Endothelial cell of umbilical vein (primary cell): ENCODE results near the gene MYO18A. TPM values are rescaled to one million over a fixed set of nuclear protein-coding genes. Genes with fewer than 3 reads are reported as not detected.

Experiments
- BruUV-seq: library from RNA; stranded (reverse); fragments of 400-500 nt; replicated peaks from 2 replicates; lab custom pipeline; 2021; lab: Mats Ljungman, UMichigan
- CTCF ChIA-PET: fragments of 300-600, 350-600 bp; sonication (Branson Sonifier 250); formaldehyde crosslinking; loops from one replicate; lab custom pipeline; 2021; ENCODE audit warnings: antibody characterized with exemption, inconsistent platforms; lab: Charles Lee
- POLR2A ChIA-PET: fragments of 300-600, 350-600 bp; sonication (Branson Sonifier 250); formaldehyde crosslinking; loops from one replicate; lab custom pipeline; 2021; ENCODE audit warnings: antibody characterized with exemption, inconsistent platforms; lab: Charles Lee
- DNase-seq: peaks from one replicate; pipeline ENCODE4 v3.0.0-alpha.2; 2011; ENCODE audit warnings: low read depth, low spot score
- FAIRE-seq: peaks from 2 replicates; lab custom pipeline; 2011; peaks lifted over from hg19 to GRCh38; lab: Jason Lieb, UNC
- H2AFZ ChIP-seq: 2 replicates; pipeline ENCODE4 v1.6.0; 2012; ENCODE audit warnings: low read depth, low read length, control low read depth, inconsistent platforms
- H3K27ac ChIP-seq: 2 replicates; pipeline ENCODE4 v1.5.1; 2011; ENCODE audit warnings: low read depth, mild to moderate bottlenecking, control low read depth, low read length, moderate library complexity; ENCODE audit not compliant: insufficient read depth
- H3K27me3 ChIP-seq, 2 experiments: 2 replicates each; pipeline versions ENCODE4 v1.6.0 to v1.6.1; 2011; ENCODE audit warnings: low read length in 2 of 2, mixed read lengths in 1 of 2; ENCODE audit not compliant: control insufficient read depth in 2 of 2, insufficient read depth in 2 of 2
- H3K36me3 ChIP-seq, 2 experiments: 2 replicates in 1 of 2; 3 replicates in 1 of 2; pipeline ENCODE4 v1.5.1; 2011; ENCODE audit warnings: low read length in 2 of 2, mild to moderate bottlenecking in 1 of 2, moderate library complexity in 1 of 2; ENCODE audit not compliant: control insufficient read depth in 2 of 2, insufficient read depth in 2 of 2; ENCODE audit errors: extremely low read depth in 1 of 2
- H3K4me1 ChIP-seq: 3 replicates; pipeline ENCODE4 v1.5.1; 2011; ENCODE audit warnings: mild to moderate bottlenecking, low read length; ENCODE audit not compliant: control insufficient read depth, insufficient read depth; ENCODE audit errors: extremely low read depth
- H3K4me2 ChIP-seq: 2 replicates; pipeline ENCODE4 v1.6.1; 2011; ENCODE audit warnings: low read length, control low read depth, mixed read lengths; ENCODE audit not compliant: insufficient read depth
- H3K4me3 ChIP-seq, 3 experiments: fragments of 200-600 bp in 1 of 3; sonication (generic), shearing (Covaris generic) in 1 of 3; replicated peaks in 1 of 3; 2 replicates each; pipeline ENCODE4 v1.5.1; 2011 to 2016; ENCODE audit warnings: control low read depth in 3 of 3, low read length in 3 of 3, mild to moderate bottlenecking in 2 of 3, inconsistent platforms in 1 of 3, low read depth in 1 of 3, moderate library complexity in 1 of 3; ENCODE audit not compliant: insufficient read depth in 1 of 3
- H3K79me2 ChIP-seq: 2 replicates; pipeline ENCODE4 v1.6.0; 2012; ENCODE audit warnings: low read length, inconsistent platforms; ENCODE audit not compliant: control insufficient read depth, insufficient read depth
- H3K9ac ChIP-seq: replicated peaks from 2 replicates; pipeline ENCODE3; 2011; ENCODE audit warnings: low read length, control low read depth; ENCODE audit not compliant: insufficient read depth; ENCODE audit errors: extremely low read depth
- H3K9me1 ChIP-seq: replicated peaks from 3 replicates; pipeline ENCODE4 v1.6.0; 2011; ENCODE audit warnings: mild to moderate bottlenecking, low read length; ENCODE audit not compliant: control insufficient read depth, insufficient read depth; ENCODE audit errors: extremely low read depth
- H3K9me3 ChIP-seq: replicated peaks from 2 replicates; pipeline ENCODE4 v1.5.1; 2012; ENCODE audit warnings: low read length, inconsistent platforms; ENCODE audit not compliant: control insufficient read depth, insufficient read depth
- H4K20me1 ChIP-seq: replicated peaks from 2 replicates; pipeline ENCODE3; 2011; ENCODE audit warnings: mild to moderate bottlenecking, low read length; ENCODE audit not compliant: control insufficient read depth, insufficient read depth; ENCODE audit errors: extremely low read depth
- EZH2 ChIP-seq: IDR thresholded peaks from 2 replicates; pipeline ENCODE4 v1.6.1; 2012; ENCODE audit warnings: borderline replicate concordance, low read depth, mild to moderate bottlenecking, moderate library complexity, low read length, inconsistent platforms; ENCODE audit not compliant: severe bottlenecking
- FOS ChIP-seq: IDR thresholded peaks from 2 replicates; pipeline ENCODE4 v1.6.1; 2011; ENCODE audit warnings: mild to moderate bottlenecking, low read length, moderate library complexity, borderline replicate concordance; ENCODE audit not compliant: insufficient read depth
- JUN ChIP-seq: IDR thresholded peaks from 2 replicates; pipeline ENCODE4 v1.6.1; 2011; ENCODE audit warnings: borderline replicate concordance, low read depth; ENCODE audit not compliant: insufficient read length, insufficient read depth
- MYC ChIP-seq: IDR thresholded peaks from one replicate; pipeline ENCODE4 v1.6.1; 2011; ENCODE audit warnings: mild to moderate bottlenecking, low read depth, low read length
- POLR2A ChIP-seq: IDR thresholded peaks from 2 replicates; pipeline ENCODE4 v1.6.1; 2012; ENCODE audit warnings: low read depth, mild to moderate bottlenecking, control low read depth, low read length
- POLR2AphosphoS5 ChIP-seq: IDR thresholded peaks from 2 replicates; pipeline ENCODE4 v1.6.1; 2012; ENCODE audit warnings: low read depth, mild to moderate bottlenecking, control low read depth, low read length, moderate library complexity; ENCODE audit not compliant: insufficient read depth
- dilution Hi-C: fragments of 300-500 bp; cut with MboI; formaldehyde crosslinking; loops from one replicate; pipeline ENCODE4 v1.15.0; 2019; ENCODE audit warnings: low sequenced_read_pairs; ENCODE audit not compliant: extremely low pct_ligation_motif_present
- intact Hi-C: fragments of 100-400 bp; cut with micrococcal nuclease; formaldehyde crosslinking; loops from one replicate; pipeline ENCODE4 v1.10.0; 2022
- polyA plus RNA-seq, 4 experiments: library from polyadenylated mRNA; depleted of rRNA in 3 of 4; stranded (reverse) in 3 of 4; unstranded in 1 of 4; fragments of >200 nt; gene quantifications; 2 replicates each; pipeline versions ENCODE4 v1.2.1 to v1.2.3, GENCODE V29; 2011 to 2012; ENCODE audit warnings: missing spikeins in 1 of 4
- total RNA-seq: library from RNA; stranded (reverse); gene quantifications from 2 replicates; pipeline ENCODE4 v1.2.3, GENCODE V29; 2021
- TF ChIP-seq, protein P1 (sequence below), 2 donors: IDR thresholded peaks; 1 replicate in 1 of 2; 2 replicates in 1 of 2; pipeline ENCODE4 v1.5.1; 2011; ENCODE audit warnings: low read length in 2 of 2, mild to moderate bottlenecking in 2 of 2, moderate library complexity in 2 of 2, control low read depth in 1 of 2, inconsistent platforms in 1 of 2, low read depth in 1 of 2; ENCODE audit not compliant: insufficient read depth in 1 of 2; ENCODE audit errors: extremely low read depth in 1 of 2
- TF ChIP-seq, protein P2 (sequence below): IDR thresholded peaks from 2 replicates; pipeline ENCODE4 v1.6.1; 2011; ENCODE audit not compliant: insufficient read depth, insufficient read length

The MYO18A gene
- total and polyA plus RNA-seq, 2 donors (not counting 3 experiments of a cell fraction or from before 2014, with no cell fraction given), result 3.9 to 28.3 TPM

DNA sequence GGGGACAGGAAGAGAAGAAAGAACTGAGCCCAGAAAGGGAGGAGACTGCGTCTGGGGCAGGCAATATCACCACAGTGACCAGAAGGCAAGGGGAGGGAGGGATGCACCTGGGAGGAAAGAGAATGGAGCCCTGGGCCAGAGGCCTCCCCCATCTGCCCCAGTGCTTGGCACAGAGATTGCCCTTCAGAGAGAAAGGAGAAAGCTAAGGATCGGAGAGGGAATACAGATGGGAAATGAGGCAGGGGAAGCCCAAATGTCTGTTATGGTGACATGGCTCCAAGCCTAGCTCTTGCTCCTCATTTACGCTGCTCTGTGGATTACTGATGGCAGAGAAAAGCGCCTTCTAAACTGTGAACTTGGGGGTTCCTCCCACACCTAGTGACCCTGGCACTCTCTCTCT lies 90.1 kb downstream of the MYO18A start:
- no peaks in the 10 kb centered on the region for H3K27me3 ChIP-seq
- CTCF ChIA-PET, result interaction anchor here (1.1 to 4.5 kb wide), 5 partner anchors 8 to 137 kb away, joined by 3 to 23 read pairs (median 5); no protein-coding TSS in a partner anchor

More for the DNA sequence above, 90.1 kb downstream of the MYO18A start:
- no peak for DNase-seq
- H3K36me3 ChIP-seq, result peaks cover 0 to 24% of the 10 kb centered on the region in 2 experiments
- H2AFZ ChIP-seq, result no peak overlapping the region
- no peak for FAIRE-seq
- no peaks in the 10 kb centered on the region for H3K4me1 ChIP-seq
- POLR2A ChIA-PET, result no interaction called here
- no peaks in the 10 kb centered on the region for H3K79me2 ChIP-seq
- H3K9ac ChIP-seq, result no peak overlapping the region
- no peak overlapping the region for H3K4me3 ChIP-seq
- H3K4me2 ChIP-seq, result no peak overlapping the region
- BruUV-seq, result no TSS peak
- intact Hi-C loops (no loop called here), dilution Hi-C loops (no loop called here)
- TF ChIP-seq POLR2AphosphoS5 (no peak), EZH2 (no peak), MYC (no peak), POLR2A (no peak), JUN (no peak), FOS (no peak)
- TF ChIP-seq, protein P1, sequence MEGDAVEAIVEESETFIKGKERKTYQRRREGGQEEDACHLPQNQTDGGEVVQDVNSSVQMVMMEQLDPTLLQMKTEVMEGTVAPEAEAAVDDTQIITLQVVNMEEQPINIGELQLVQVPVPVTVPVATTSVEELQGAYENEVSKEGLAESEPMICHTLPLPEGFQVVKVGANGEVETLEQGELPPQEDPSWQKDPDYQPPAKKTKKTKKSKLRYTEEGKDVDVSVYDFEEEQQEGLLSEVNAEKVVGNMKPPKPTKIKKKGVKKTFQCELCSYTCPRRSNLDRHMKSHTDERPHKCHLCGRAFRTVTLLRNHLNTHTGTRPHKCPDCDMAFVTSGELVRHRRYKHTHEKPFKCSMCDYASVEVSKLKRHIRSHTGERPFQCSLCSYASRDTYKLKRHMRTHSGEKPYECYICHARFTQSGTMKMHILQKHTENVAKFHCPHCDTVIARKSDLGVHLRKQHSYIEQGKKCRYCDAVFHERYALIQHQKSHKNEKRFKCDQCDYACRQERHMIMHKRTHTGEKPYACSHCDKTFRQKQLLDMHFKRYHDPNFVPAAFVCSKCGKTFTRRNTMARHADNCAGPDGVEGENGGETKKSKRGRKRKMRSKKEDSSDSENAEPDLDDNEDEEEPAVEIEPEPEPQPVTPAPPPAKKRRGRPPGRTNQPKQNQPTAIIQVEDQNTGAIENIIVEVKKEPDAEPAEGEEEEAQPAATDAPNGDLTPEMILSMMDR (IDR thresholded peaks at IDR 0.05; ENCODE audit: extremely low read depth in 1 of 2, insufficient read depth in 1 of 2, low read depth in 1 of 2, low read length in 2 of 2), result no peak
- TF ChIP-seq, protein P2, sequence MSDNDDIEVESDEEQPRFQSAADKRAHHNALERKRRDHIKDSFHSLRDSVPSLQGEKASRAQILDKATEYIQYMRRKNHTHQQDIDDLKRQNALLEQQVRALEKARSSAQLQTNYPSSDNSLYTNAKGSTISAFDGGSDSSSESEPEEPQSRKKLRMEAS, result no peak
- no peaks in the 10 kb centered on the region for H3K9me3 ChIP-seq
- no peaks in the 10 kb centered on the region for H3K9me1 ChIP-seq
- no peak overlapping the region for H3K27ac ChIP-seq
- no peaks in the 10 kb centered on the region for H4K20me1 ChIP-seq
